GM15510 (cell line): ENCODE results near the gene INSIG2.

Experiments
- POLR2A ChIP-seq: IDR thresholded peaks from 3 replicates; pipeline ENCODE4 v1.6.1; 2011; ENCODE audit warnings: borderline replicate concordance; ENCODE audit not compliant: insufficient read length; ENCODE audit errors: extremely low read depth

INSIG2 gene

DNA sequence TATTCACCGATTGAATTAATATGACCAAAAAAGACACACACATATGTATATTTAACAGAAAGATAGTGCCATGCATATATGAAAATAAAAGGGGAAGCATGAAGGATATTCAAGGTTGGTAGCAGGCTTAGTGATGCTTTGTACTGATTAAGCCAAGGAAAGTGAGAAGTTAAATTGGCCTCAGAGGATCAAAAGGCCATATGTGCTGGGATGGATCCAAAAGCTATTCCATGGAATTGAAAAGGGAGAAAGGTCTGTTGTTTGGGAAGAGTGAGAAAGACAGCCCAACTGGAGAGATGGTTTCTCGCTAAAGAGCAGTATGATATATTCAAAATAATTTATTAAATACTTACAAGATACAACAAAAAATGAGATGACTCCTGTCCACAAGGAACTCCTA lies 65.9 kb downstream of the INSIG2 start:
- no peak for TF ChIP-seq POLR2A
